ENCODE results near the gene EVC.

EVC gene

DNA sequence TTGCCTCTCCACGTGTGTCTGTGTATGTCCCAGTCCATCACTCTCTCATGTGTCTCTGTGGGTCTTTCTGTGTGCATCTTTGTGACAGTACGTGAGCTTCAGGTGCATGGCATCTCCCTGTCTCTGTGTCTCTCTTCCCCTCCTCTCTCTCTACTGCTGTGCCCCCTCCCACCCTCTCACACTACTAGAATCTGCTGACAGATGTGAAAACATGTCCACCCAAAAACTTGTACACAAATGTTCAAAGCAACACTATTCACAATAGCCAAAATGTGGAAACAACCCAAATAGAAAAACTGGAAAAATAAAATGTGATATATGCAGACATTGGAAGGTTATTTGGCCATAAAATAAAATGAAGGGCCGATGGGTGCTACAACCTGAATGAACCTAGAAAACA, 10.0 kb downstream of the EVC start:
- TF ChIP-seq, protein P1, sequence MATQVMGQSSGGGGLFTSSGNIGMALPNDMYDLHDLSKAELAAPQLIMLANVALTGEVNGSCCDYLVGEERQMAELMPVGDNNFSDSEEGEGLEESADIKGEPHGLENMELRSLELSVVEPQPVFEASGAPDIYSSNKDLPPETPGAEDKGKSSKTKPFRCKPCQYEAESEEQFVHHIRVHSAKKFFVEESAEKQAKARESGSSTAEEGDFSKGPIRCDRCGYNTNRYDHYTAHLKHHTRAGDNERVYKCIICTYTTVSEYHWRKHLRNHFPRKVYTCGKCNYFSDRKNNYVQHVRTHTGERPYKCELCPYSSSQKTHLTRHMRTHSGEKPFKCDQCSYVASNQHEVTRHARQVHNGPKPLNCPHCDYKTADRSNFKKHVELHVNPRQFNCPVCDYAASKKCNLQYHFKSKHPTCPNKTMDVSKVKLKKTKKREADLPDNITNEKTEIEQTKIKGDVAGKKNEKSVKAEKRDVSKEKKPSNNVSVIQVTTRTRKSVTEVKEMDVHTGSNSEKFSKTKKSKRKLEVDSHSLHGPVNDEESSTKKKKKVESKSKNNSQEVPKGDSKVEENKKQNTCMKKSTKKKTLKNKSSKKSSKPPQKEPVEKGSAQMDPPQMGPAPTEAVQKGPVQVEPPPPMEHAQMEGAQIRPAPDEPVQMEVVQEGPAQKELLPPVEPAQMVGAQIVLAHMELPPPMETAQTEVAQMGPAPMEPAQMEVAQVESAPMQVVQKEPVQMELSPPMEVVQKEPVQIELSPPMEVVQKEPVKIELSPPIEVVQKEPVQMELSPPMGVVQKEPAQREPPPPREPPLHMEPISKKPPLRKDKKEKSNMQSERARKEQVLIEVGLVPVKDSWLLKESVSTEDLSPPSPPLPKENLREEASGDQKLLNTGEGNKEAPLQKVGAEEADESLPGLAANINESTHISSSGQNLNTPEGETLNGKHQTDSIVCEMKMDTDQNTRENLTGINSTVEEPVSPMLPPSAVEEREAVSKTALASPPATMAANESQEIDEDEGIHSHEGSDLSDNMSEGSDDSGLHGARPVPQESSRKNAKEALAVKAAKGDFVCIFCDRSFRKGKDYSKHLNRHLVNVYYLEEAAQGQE (IDR thresholded peaks at IDR 0.05; ENCODE audit: insufficient read depth in 1 of 2, low read depth in 2 of 2, low read length in 2 of 2): no peak

DNA sequence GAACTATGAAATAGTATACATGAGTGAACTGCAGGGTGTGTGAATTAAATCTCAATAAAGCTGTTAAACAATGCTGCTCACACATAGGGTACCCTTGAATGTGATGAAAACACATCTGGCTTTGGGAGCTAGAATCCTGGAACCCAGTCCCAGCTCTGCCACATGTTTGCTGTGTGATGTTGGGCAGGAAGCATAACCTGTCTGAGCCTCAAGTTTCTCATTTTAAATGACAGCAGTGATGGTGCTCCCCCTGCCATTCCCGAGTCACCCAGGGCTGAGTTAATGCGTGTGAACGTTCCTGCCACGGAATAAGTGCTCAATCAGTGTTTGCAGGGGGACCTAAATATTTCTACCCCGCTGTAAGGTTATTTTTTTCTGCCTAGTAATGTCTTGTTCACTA, 10.9 kb downstream of the EVC start:
- TF ChIP-seq FOXP2 (optimal IDR thresholded peaks at IDR 0.05; ENCODE audit: borderline replicate concordance, extremely low read depth, extremely low read length, insufficient read depth) (no peak), TAF1 (IDR thresholded peaks at IDR 0.05; ENCODE audit: borderline replicate concordance, insufficient read depth, low read length) (no peak), POLR2AphosphoS5 (IDR thresholded peaks at IDR 0.05; ENCODE audit: low read depth, low read length) (no peak), SIN3A (IDR thresholded peaks at IDR 0.05; ENCODE audit: borderline replicate concordance, insufficient read depth, low read length) (no peak)
- TF ChIP-seq, protein P1 (IDR thresholded peaks at IDR 0.05; ENCODE audit: insufficient read depth in 1 of 2, low read depth in 2 of 2, low read length in 2 of 2): no peak

DNA sequence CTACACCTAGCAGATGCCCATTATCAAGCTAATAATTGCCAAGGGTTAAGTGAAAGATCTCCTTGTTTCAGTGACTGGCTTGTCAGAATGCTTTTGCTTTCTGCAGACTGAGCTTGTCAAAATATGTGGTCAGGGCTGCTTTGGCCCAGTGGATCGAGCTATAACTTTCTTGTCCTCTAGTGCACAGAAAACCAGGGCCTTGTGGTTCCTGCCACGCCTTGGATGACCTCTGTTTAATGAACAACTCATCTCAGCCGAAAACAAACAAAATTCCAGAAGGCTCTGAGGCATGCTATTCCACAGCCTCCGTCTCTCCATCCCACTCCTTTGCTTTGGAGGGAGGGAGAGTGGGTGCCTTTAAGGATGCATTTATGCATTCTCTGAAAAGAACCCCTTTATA, 11.3 kb downstream of the EVC start:
- TF ChIP-seq FOXP2 (optimal IDR thresholded peaks at IDR 0.05; ENCODE audit: borderline replicate concordance, extremely low read depth, extremely low read length, insufficient read depth) (no peak), TAF1 (IDR thresholded peaks at IDR 0.05; ENCODE audit: borderline replicate concordance, insufficient read depth, low read length) (no peak), POLR2AphosphoS5 (IDR thresholded peaks at IDR 0.05; ENCODE audit: low read depth, low read length) (no peak), SIN3A (IDR thresholded peaks at IDR 0.05; ENCODE audit: borderline replicate concordance, insufficient read depth, low read length) (no peak)
- TF ChIP-seq, protein P1 (IDR thresholded peaks at IDR 0.05; ENCODE audit: insufficient read depth in 1 of 2, low read depth in 2 of 2, low read length in 2 of 2): no peak

DNA sequence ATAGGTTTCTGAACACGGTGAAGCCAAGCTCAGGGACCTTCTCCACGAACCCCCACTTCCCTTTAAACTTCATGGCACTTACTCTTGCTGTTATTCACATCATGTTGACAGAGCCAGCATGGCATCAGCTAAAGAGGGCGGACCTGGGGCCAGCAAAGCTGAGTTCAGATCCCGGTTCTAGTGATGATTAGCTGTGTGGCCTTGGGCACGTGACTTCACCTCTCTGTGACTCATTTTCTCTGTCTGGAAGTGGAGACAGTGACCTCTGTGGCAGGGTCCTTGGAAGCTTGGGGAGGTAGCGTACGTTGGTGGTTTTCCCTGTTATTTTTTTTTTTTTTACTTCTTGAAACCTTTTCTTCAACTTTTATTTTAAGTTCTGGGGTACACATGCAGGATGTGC, 13.4 kb downstream of the EVC start:
- TF ChIP-seq SIN3A (IDR thresholded peaks at IDR 0.05; ENCODE audit: borderline replicate concordance, insufficient read depth, low read length) (no peak), POLR2AphosphoS5 (IDR thresholded peaks at IDR 0.05; ENCODE audit: low read depth, low read length) (no peak), FOXP2 (optimal IDR thresholded peaks at IDR 0.05; ENCODE audit: borderline replicate concordance, extremely low read depth, extremely low read length, insufficient read depth) (no peak), TAF1 (IDR thresholded peaks at IDR 0.05; ENCODE audit: borderline replicate concordance, insufficient read depth, low read length) (no peak)
- TF ChIP-seq, protein P1 (IDR thresholded peaks at IDR 0.05; ENCODE audit: insufficient read depth in 1 of 2, low read depth in 2 of 2, low read length in 2 of 2): no peak

DNA sequence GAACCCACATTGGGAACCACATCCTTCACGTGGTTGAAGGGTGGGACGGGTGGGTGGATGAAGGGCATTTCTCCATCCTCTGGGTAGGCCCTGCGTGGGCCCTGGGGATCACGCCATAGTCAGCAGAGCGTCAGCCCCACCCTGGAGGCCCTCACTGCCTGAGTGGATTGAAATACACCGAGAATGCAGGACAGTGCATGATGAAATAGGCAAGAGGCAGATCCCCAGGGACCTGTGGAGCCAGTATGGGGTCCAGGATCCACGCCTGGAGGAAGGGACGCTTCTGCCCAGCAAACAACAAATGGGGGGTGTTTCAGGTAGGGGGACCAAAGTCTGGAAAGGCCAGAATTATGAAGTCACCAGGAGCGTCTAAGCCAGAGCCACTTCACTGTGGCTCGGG, 19.4 kb downstream of the EVC start:
- TF ChIP-seq FOXP2 (optimal IDR thresholded peaks at IDR 0.05; ENCODE audit: borderline replicate concordance, extremely low read depth, extremely low read length, insufficient read depth) (no peak), TAF1 (IDR thresholded peaks at IDR 0.05; ENCODE audit: borderline replicate concordance, insufficient read depth, low read length) (no peak), POLR2AphosphoS5 (IDR thresholded peaks at IDR 0.05; ENCODE audit: low read depth, low read length) (no peak), SIN3A (IDR thresholded peaks at IDR 0.05; ENCODE audit: borderline replicate concordance, insufficient read depth, low read length) (no peak)
- TF ChIP-seq, protein P1 (IDR thresholded peaks at IDR 0.05; ENCODE audit: insufficient read depth in 1 of 2, low read depth in 2 of 2, low read length in 2 of 2): no peak
